ENCODE data around the gene TP53BP2.
A peak's percentile ranks its signal among the peaks of the same experiment; 100 is the strongest.

TP53BP2 gene

GRCh38 chr1:223788746-223789415 is 56.9 kb downstream of the TP53BP2 start:
- DNase-seq = no peak

- no peak for DNase-seq
Measured at GRCh38 chr1:223785808-223786207, 59.9 kb downstream of the TP53BP2 start.

- DNase-seq = no peak
Measured at GRCh38 chr1:223784541-223784940, 61.2 kb downstream of the TP53BP2 start.

GRCh38 chr1:223783676-223784075 is 62.1 kb downstream of the TP53BP2 start:
- DNase-seq = no peak

GRCh38 chr1:223780949-223781348 is 64.8 kb downstream of the TP53BP2 start:
- DNase-seq = no peak

GRCh38 chr1:223780318-223780717 is 65.4 kb downstream of the TP53BP2 start:
- DNase-seq = no peak

- DNase-seq = no peak
Measured at GRCh38 chr1:223776826-223777454, 68.8 kb downstream of the TP53BP2 start.

- peak; percentile 60 for DNase-seq
Measured at GRCh38 chr1:223776075-223776814, 69.5 kb downstream of the TP53BP2 start.

- no peak for DNase-seq
Measured at GRCh38 chr1:223775711-223776074, 70.1 kb downstream of the TP53BP2 start.

- no peak for DNase-seq
Measured at GRCh38 chr1:223775054-223775453, 70.7 kb downstream of the TP53BP2 start.

- DNase-seq = no peak
Measured at GRCh38 chr1:223774134-223774814, 71.5 kb downstream of the TP53BP2 start.

GRCh38 chr1:223772771-223773160 is 73.0 kb downstream of the TP53BP2 start:
- no peak for DNase-seq

- DNase-seq = no peak
Measured at GRCh38 chr1:223771814-223772770, 73.7 kb downstream of the TP53BP2 start.

- DNase-seq = no peak
Measured at GRCh38 chr1:223771469-223771813, 74.3 kb downstream of the TP53BP2 start.

GRCh38 chr1:223770621-223771315 is 75.0 kb downstream of the TP53BP2 start:
- no peak for DNase-seq

GRCh38 chr1:223765719-223766340 is 79.9 kb downstream of the TP53BP2 start:
- DNase-seq = no peak

GRCh38 chr1:223765036-223765718 is 80.6 kb downstream of the TP53BP2 start:
- no peak for DNase-seq

GRCh38 chr1:223763881-223764280 is 81.9 kb downstream of the TP53BP2 start:
- DNase-seq = no peak

GRCh38 chr1:223763251-223763650 is 82.5 kb downstream of the TP53BP2 start:
- no peak for DNase-seq

GRCh38 chr1:223761411-223761810 is 84.3 kb downstream of the TP53BP2 start:
- no peak for DNase-seq

- DNase-seq = no peak
Measured at GRCh38 chr1:223760833-223761232, 84.9 kb downstream of the TP53BP2 start.

All from stimulated activated CD4-positive, alpha-beta T cell treated with anti-CD3 and anti-CD28 coated beads, Interleukin-15, amount 100 ng/mL, for 24 hours (primary cell).